ENCODE measurements around the gene IL1RAPL2.

Gene IL1RAPL2

DNA sequence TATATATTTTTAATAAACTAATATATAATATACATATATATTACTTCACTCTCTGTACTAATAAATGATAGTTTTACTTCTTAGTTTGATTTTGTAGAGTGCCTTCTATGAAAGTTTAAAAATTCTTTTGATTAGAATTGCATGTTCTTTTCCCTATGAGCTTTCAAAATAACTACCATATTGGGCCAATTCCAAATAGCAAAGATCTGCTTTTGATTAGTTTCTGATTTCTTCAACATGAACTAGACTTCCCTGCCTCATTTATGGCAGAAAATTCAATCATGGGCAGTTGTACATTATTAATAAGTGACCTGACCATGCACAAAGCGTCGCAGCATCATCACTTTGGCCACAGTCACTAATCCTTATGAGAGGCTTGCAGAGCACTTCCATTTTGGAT is 703.4 kb downstream of the IL1RAPL2 start:
- DNase-seq (ENCODE audit: low spot score): no peak

DNA sequence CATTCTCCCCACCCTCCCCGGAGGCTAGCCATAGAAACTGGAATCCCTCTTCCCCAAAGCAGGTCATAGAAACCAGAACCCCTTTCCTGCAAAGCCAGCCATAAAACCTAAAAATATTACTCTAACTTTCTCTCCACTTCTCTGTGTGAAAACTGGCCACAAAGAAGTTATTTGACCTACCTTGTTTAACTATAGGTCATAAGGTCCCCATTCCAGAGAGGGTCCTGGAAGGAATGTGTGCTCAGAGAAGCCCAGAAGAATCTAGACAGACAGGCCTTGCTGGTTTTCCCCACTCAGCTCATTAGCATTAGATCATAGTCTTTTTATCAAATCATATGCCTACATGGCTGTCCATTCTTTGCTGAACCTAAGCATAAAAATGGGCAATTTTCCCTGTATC is 707.3 kb downstream of the IL1RAPL2 start:
- no peak for DNase-seq (ENCODE audit: low spot score)

DNA sequence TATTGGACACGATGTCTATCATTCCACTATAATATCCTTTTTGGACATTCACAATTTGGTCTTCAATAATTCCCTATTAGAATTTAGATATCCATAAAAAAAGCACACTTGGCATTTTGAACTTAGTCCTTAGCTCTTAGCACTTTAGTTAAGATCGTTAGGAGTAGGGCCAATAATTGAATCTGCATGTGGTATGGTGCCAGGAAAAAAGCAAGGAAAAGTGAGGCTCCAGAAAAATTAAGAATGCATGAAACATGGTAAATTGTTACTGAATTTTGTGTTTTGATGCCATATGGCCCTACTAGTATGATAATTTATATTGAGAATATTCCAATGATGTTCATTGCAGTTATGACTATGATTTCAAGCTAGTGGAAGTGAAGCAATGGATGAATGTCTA is 708.1 kb downstream of the IL1RAPL2 start:
- DNase-seq (ENCODE audit: low spot score): no peak

DNA sequence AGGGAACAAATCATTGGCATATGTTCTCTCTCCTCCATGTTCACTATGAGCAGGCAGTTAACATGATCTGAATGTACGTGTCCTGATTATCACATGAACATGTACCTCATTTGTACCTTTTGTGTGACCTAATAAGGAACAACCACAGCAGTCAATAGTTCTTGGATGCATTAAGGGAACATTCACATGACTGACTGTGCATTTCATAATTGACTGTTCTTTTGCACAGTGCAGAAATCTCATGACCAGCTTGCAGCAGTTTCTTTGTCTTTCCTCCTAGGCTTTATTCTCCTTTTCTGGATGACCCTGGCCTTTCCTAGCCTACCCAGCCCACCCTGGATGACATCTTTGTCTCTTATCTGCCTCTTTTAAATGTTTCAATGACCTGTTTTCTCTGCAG is 711.1 kb downstream of the IL1RAPL2 start:
- DNase-seq (ENCODE audit: low spot score): no peak

DNA sequence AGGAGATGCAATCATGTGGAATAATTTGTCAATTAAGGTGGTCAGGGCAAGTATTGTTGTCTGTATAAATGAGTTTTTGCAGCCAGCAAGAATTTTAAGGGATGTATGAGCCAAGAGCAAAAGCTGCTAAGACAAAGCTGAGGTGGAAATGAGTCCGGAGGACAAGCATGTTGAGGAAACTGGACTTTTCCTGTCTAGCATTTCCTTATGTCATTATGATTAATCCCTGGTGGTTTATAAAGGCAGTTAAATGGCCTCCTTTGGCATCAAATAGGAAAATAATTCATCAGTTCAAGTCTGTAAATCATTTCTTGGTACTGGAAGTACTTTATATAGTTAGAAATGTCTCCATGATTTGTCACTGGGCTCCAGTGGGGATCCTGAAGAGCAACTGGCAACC is 716.1 kb downstream of the IL1RAPL2 start:
- DNase-seq (ENCODE audit: low spot score): no peak

DNA sequence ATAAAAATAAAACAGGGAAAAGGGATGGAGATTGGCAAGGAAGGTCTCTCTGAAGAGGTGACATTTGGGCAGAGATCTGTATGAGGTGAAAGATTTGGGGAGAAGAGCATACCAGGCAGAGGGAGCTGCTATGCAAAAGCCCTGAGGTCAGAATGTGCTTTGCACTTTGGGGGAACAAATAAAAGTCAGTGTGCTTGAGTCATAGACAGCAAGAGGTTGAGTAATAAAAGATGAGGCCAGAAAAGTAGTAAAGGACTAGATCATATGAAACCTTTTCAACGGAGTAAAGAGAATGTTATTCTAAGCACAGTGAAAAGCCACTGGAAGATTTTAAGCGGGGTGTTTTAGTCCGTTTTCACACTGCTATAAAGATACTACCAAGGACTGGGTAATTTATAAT is 731.0 kb downstream of the IL1RAPL2 start:
- DNase-seq (ENCODE audit: low spot score): no peak

DNA sequence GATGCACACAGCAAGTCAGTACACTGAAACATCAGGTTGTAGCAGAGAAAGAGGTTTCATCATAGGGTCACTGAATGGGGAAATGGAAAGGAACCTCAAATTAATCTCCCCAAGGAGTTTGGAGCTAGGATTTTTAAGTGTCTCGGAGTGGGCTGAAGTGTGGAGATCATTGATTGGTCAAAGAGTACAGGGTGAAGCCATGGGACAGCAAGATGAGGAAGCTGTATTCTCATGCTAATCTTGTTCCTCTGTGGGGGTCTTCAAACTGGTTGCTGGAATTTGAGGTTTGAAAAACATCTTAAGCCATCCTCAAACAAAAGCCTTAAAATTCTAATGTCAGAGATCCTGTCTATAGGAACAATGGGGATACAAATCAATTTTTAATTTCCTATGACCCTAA is 733.3 kb downstream of the IL1RAPL2 start:
- no peak for DNase-seq (ENCODE audit: low spot score)

DNA sequence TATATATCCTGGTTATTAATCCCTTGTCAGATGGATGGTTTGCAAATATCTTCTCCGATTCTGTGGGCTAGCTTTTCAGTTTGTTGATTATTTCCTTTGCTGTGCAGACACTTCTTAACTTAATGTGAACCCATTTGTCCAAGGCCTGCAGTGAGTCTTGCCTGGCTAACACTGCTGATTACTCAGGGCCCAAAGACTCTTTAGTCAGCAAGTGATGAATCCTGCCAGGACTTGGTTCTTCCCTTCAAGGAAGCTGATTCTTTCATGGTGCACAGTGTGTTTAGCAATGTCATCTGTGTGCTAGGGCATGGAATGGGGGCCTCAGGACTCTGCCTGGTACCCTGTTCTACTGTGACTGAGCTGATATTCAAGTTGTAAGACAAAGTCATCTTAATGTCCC is 736.2 kb downstream of the IL1RAPL2 start:
- no peak for DNase-seq (ENCODE audit: low spot score)

DNA sequence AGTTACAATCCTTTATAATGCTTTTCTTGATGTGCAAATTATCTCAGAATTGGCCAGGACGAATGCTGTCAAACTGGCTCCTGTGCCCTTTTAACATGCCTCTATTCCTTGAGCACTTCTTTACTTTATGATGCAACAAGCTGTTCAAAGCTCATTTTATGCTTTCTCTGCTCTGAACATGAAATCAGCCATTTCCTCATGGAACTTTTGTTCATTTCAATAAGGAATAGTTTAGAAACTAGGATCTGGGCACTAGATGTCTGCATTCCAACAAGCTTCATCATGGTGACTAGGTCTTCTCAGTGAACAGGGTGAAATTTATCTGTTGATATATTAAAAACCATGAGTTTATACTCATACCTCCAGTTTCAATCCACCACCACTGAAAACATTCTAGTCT is 741.8 kb downstream of the IL1RAPL2 start:
- DNase-seq (ENCODE audit: low spot score): no peak

DNA sequence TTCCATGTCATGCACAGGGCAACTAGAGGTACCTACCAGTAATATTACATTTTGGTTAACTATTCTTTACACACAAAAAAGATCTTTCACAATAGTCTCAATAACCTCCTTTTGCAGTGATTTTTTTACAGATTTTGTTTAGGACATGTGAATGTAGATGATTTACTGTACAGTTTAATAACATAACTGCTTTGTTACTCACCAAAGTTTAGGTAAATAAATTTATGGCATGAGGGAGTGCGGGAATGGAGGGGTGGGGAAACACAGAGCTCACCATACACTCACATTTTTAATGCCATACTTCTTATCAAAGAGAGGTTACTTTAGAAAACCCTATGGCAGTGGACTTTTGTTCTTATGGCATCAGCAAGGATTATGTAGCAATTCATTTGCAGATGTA is 747.6 kb downstream of the IL1RAPL2 start:
- DNase-seq (ENCODE audit: low spot score): no peak

DNA sequence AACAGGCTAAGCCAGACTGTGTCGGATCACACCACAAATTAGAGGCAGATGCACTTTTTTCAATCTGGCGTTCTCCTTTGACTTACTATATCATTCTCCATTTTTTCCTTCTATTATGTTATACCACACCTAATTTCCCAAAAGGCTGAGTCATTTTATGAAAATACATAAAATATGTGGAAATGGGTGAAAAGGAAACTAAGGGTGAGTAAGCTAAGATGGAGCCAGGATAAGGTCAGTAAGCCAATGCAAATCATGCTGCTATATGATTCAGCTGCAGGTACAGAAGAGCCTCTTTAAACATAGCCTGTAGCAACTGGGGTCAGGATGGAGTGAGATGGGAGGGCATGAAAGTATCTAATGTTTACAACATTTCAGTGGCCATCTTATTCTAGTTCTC is 748.5 kb downstream of the IL1RAPL2 start:
- no peak for DNase-seq (ENCODE audit: low spot score)

DNA sequence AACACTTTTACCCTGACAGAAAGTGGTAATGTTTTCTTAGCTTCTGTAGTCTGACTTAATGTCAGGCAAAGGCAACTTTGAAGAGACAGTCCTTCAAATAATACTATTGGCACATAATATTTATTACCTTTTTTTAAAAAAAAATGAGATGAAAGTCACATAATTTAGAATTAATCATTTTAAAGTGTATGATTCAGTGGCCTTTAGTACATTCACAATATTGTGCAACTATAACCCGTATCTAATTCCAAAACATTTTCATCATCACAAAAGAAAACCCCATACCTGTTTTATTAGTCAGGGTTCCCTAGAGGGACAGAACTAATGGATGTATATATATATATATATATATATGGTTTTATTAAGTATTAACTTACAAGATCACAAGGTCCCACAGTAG is 749.2 kb downstream of the IL1RAPL2 start:
- DNase-seq (ENCODE audit: low spot score): no peak

DNA sequence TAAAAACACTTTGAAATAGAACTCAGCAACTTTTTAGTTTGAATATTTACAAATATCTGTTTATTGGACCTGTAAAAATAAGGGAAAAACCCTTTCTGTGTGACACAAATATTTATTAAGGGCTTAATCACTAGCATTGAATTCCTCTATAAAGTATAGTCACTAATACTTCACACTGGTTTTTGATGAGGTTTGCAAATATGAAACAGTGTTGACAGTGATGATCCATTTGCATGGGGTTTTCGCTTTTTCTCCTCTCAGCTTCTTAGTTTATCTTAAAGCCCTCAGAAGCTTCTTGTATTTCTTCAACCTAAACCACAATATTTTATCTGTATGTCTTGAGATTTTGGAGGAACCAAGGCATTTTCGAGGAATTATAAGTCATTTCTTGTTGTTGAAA is 751.1 kb downstream of the IL1RAPL2 start:
- DNase-seq (ENCODE audit: low spot score): no peak

DNA sequence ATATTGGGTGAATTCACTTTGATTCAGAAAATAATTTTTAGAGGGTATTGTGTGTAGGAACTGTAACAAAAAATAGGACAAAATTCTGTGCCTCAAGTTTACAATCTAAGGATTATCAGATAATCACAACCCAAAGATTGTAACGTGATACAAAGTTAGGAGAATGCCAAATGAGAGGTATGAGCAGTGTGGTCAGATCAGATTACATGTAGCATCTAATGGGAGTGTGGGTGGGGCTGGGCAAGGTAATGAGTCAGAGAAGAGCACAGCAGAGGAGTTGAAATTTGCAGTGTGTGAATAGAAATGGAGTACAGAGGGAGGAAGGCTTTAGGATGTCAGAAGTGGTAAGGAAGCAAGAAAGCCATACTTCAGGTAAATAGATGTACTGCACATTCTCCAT is 757.9 kb downstream of the IL1RAPL2 start:
- DNase-seq (ENCODE audit: low spot score): no peak

DNA sequence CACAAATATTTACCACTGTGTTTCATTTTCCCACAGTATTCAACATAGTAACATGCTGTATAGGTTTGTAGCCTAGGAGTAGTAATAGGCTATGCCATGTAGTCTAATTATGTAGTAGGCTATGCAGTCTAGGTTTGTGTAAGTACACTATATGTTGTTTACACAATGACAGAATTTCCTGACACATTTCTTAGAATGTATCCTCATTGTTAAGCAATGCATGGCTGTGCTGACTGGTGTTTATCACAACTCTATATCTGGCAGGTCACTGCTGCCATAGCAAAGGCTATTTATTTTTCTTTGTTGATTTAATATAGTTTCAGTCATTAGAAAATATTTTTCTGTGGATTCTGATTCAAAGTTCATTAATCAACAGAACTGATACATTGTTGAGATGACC is 762.8 kb downstream of the IL1RAPL2 start:
- DNase-seq (ENCODE audit: low spot score): no peak

DNA sequence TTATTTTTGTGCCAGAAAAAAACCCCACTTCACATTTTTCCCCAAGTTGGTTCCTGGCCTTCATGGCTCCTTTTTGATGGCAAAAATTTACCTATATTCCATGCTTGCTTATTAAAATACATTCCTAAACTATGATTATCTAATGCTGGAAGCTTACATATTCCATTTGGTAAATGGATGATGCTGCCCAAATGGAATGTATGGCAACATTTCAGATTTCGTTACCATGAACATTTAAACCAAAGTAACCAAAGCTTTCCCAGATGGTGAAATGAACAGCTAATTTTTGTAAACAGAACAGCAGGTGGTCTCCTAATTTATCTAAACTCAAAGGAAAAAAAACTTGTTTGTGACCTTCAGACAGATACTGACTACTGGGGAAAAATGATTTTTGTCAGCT is 765.2 kb downstream of the IL1RAPL2 start:
- DNase-seq (ENCODE audit: low spot score): no peak

DNA sequence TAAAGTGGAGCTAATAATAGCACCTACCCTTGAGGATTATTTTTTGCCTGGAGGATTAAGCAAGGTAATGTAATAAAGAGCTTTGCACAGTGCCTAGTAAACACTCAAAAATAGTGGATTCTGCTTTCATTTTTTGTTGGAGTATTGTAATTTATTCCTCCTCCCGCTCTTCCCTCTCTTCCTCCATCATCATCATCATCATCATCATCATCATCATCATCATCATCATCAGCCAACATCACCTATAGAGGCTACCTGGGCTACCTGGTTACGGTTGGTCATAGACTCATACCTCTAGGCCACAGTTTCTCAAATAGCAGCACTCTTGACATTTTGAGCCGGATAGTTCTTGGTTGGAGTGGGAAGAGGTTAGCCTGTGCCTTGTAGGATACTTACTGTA is 781.4 kb downstream of the IL1RAPL2 start:
- DNase-seq (ENCODE audit: low spot score): no peak

DNA sequence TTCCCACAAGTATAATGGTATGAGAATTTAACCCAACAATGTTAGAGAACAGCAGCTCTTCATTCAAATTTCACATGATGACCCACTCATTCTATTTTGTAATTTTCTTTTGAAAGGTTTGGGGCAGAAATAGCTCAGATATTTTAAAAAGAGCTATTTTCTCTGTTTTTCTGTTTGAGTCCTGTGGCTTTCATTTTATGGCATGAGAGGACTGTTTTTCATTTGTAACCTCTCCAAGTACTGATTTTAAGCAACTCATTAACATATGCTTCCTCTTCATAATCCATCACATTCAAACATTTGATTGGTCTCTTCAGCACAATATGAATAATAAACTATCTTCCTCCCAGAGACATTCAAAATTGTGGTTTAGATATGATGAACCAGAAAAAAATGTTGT is 783.5 kb downstream of the IL1RAPL2 start:
- no peak for DNase-seq (ENCODE audit: low spot score)

DNA sequence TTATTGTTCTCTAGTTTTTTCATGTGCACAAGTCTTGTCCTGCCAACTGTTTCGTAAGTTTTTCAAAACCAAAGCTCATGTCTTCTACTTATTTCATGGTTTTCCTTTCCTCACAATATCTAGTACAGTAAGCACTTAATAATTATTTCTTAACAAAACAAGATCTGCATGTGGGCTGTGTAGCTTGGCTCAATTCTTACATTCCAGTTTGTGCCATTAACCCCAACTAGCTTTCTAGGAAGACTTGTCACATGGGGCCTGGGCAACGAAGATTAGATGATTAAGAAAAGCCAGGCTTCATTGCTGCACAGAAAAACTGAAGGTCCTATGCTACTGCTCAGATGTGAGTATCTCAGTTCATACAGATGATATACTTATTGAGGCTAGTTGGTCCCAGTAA is 809.8 kb downstream of the IL1RAPL2 start:
- DNase-seq (ENCODE audit: low spot score): no peak

DNA sequence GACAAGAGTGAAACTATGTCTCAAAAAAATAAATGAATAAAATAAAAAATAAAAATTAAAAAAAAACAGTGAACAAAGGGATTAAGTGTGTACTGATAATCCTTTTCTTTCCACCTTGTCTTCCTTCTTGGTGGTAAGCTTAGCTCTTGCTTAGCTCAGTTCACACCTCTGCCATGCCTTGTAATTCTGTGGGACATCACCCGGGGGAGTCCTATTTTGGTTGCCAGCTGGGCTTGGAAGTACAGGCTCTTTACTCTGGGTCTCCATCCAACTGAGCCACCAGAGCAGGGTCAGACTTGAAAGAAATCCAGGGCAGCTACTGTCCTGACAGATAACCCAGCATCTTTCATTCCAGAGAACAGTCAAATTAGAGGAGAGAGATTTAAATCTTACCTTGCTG is 858.7 kb downstream of the IL1RAPL2 start:
- DNase-seq (ENCODE audit: low spot score): no peak

DNA sequence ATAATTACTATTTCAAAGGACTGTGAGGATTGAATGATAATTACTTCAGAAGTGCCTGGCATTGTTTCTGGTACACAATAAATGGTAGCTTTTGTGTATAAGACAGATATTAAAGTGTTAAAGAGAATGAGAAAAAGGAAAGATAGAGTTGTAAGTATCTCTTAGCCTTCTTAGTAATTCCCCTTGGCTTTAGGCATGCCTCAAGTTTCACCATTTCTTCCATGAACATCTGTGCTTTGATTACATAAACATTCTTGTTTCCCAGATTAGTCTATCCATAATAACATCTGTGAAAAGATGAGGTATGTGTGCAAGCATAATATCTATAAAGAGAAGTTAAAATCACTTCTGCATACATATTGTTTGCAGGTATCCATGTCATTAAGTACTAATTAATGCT is 885.4 kb downstream of the IL1RAPL2 start:
- no peak for DNase-seq (ENCODE audit: low spot score)

DNA sequence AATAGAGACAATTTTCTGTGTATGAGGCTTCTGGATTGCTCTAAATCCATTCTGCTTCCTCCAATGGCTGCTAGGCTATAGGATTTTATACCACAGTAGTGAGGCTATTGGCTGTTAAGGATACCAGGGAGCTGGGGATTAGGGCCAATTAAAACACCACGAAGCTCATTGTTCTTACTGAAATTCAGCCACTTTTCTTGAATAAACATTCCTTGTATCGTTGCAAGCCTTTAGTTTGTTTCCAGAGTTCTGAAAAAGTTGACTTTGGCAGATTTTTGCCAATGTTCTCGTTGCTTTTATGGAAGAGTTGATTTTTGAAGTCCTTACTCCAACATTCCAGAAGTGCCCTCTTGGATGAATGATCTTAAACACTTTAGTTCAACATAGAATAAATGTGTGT is 892.8 kb downstream of the IL1RAPL2 start:
- no peak for DNase-seq (ENCODE audit: low spot score)

DNA sequence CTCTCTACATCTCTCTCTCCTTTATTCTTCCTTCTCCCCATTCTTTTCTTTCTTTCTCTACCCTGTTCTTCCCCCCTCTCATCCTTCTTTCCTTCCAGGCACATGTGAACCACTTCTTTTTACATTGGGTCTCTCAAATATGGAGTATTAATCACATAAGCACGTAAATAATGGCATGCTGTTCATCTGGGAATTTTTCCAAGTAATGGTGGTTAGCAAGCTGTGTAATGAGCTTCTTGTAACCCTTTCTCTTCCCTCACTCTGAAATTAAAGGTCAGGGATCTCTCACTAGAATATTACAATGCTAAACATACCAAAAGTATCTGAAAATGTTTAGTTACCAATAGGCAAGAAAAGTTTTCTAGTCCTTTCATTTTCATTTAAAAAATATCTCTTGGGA is 894.4 kb downstream of the IL1RAPL2 start:
- DNase-seq (ENCODE audit: low spot score): no peak

DNA sequence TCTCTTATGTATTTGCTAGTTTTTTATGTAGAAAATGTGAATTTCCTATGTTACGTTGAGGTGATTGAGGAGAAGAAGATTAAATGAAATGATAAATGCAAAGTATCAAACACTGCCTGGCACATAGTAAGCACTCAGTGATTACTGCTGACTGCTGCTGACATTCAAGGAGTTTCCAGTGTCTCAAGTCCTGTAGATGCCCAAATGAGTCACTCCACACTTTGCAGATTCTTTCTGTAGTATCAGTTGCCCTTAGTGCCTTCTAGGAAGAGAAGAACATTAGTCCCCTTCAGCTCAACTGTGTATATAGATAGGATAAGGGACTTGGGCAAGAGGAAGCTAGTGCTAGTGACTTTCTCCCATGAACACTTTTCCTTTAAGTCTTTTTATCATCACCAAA is 895.0 kb downstream of the IL1RAPL2 start:
- DNase-seq (ENCODE audit: low spot score): no peak

DNA sequence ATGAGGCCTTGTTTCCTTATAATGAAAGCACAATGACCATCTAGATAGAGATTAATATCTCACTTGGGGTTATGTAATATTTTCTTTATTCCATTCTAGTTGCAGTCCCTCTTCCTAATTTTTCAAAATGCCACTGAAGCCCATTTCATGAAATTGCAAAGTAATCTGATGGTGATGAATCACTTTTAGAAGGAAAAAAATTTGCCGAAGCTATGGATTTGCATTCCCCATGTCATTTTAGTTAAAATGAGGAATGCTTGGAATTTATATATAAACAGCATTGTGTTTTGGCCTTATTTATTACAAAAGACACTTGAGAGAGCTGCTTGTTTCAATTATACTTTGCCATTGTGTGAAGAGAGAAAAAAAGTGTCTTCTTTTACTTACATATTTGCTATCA is 896.2 kb downstream of the IL1RAPL2 start:
- DNase-seq (ENCODE audit: low spot score): no peak

All from pons (tissue), 1 donor.